ENCODE data around the gene ANKRD42.

Gene ANKRD42

DNA sequence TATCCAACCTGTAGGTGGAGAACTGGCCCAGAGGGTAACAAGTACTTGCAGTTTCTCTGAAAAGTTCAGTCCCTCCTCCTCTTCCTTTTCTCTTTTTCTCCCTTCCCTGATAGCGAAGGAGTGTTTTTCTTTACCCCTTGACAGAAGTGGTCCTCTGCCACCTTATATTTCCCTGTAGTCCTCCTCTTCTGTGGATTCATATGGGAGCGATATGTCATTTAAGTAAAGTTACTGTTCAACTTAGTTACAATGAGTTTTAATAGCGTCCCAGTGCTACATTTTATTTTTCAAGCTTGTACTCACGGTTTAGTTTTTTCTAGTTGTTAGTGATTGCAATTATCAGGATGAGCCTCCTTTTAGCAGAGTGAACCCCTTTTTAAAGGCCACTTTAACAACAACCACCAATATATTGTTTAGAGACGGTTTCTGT lies 35.1 kb upstream of the ANKRD42 start:
- H3K79me2 ChIP-seq (ENCODE audit: control insufficient read depth, insufficient read depth, low read length, unreplicated experiment) = peaks cover 61% of the 10 kb centered on the region
- peak overlapping the region; percentile 92; the same call in 1 of the 2 replicates for H3K27ac ChIP-seq (ENCODE audit: low read depth, low read length)
- peaks cover 19% of the 10 kb centered on the region for H3K4me1 ChIP-seq (ENCODE audit: control insufficient read depth, insufficient read depth, low read length, unreplicated experiment)
- no peak overlapping the region for H2AFZ ChIP-seq (ENCODE audit: low read length, unreplicated experiment)
- peak overlapping the region; percentile 99 for H3K4me3 ChIP-seq (ENCODE audit: low read depth, low read length)
- no peaks in the 10 kb centered on the region for H3K27me3 ChIP-seq (ENCODE audit: insufficient read depth, low read length)
- H3K36me3 ChIP-seq (ENCODE audit: insufficient read depth, low read length) = peaks cover 28% of the 10 kb centered on the region

- peaks cover 65% of the 10 kb centered on the region for H3K79me2 ChIP-seq (ENCODE audit: control insufficient read depth, insufficient read depth, low read length, unreplicated experiment)
- H3K36me3 ChIP-seq (ENCODE audit: insufficient read depth, low read length) = peaks cover 35% of the 10 kb centered on the region
- peaks cover 19% of the 10 kb centered on the region for H3K4me1 ChIP-seq (ENCODE audit: control insufficient read depth, insufficient read depth, low read length, unreplicated experiment)
- no peak overlapping the region for H3K27ac ChIP-seq (ENCODE audit: low read depth, low read length)
- H3K4me3 ChIP-seq (ENCODE audit: low read depth, low read length) = peak overlapping the region; percentile 99
- no peaks in the 10 kb centered on the region for H3K27me3 ChIP-seq (ENCODE audit: insufficient read depth, low read length)
- H2AFZ ChIP-seq (ENCODE audit: low read length, unreplicated experiment) = no peak overlapping the region
These were observed 34.3 kb upstream of the ANKRD42 start for GRCh38 chr11:83158965-83159901.

DNA sequence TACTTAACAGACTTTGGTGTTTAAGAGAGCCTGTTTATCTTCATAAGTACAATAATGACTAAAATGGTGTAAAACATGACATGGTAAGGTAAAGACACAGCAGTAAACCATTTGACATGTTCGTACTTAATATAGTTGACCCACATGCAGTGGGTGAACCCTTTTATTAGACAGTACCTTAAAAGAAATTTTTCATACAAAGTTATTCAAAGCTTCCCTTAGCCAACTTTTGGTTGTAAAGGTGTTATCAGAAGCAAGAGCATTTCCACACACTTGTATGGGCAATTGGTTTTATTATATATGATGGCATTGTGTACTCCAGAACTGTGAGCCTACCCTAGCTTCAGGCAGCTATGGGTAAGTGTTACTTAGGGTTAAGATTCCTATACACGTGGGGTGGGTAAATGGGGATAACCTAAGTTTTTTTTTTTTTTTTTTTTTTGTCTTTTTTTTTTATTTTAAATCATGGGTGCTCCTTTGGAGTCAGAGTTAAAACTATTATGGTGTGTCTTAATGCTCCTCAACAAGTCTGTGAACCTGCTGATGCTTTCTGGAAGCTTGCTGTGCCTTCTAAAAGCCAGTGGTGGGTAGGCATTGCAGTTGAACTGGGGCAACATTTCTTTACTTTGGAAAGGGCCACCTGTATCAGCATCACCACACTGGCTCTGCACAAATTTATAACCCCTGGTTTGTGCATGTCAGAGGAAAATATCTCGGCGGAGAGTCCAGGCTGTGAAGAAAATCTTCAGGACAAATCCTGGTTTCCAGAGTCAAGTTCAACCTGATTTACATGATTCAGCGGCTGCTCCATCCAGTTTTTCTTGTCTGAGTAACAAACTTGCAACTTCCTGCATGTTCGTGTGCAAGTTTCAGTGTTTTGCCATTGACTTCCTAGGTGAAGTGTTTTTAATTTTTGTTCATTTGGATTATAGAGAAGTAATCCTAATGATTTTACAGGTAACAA lies 33.3 kb upstream of the ANKRD42 start:
- Histone ChIP-seq H3K4me3 (ENCODE audit: low read depth, low read length) (peak overlapping the region; percentile 99), H2AFZ (ENCODE audit: low read length, unreplicated experiment) (no peak overlapping the region), H3K79me2 (ENCODE audit: control insufficient read depth, insufficient read depth, low read length, unreplicated experiment) (peaks cover 65% of the 10 kb centered on the region), H3K27ac (ENCODE audit: low read depth, low read length) (peak overlapping the region; percentile 18; the same call in 1 of the 2 replicates), H3K27me3 (ENCODE audit: insufficient read depth, low read length) (no peaks in the 10 kb centered on the region), H3K4me1 (ENCODE audit: control insufficient read depth, insufficient read depth, low read length, unreplicated experiment) (peaks cover 19% of the 10 kb centered on the region), H3K36me3 (ENCODE audit: insufficient read depth, low read length) (peaks cover 43% of the 10 kb centered on the region)

GRCh38 chr11:83161610-83162199 lies 31.8 kb upstream of the ANKRD42 start:
- Histone ChIP-seq H3K27me3 (ENCODE audit: insufficient read depth, low read length) (no peaks in the 10 kb centered on the region), H3K79me2 (ENCODE audit: control insufficient read depth, insufficient read depth, low read length, unreplicated experiment) (peaks cover 77% of the 10 kb centered on the region), H3K4me3 (ENCODE audit: low read depth, low read length) (peak overlapping the region; percentile 99), H3K36me3 (ENCODE audit: insufficient read depth, low read length) (peaks cover 58% of the 10 kb centered on the region), H3K4me1 (ENCODE audit: control insufficient read depth, insufficient read depth, low read length, unreplicated experiment) (peaks cover 19% of the 10 kb centered on the region), H3K27ac (ENCODE audit: low read depth, low read length) (no peak overlapping the region), H2AFZ (ENCODE audit: low read length, unreplicated experiment) (no peak overlapping the region)

DNA sequence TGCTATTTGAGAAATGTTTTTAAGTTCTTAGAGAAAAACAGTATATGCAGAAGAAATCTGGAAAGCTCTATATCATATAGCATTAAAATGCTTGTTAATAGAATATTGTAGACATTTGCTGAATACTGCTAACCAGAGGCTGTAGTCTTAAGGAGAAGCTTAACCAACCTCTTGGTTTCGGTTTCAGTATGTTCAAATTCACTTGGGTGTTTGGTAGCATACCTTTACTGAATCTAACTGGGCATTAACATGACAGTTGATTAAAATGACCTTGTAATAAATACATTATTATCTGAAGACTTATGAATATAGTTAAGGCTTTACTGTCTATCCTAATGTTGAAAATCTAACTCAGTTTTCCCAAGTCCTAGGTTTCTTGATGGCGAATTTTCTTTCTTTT lies 31.1 kb upstream of the ANKRD42 start:
- Histone ChIP-seq H2AFZ (ENCODE audit: low read length, unreplicated experiment) (no peak overlapping the region), H3K27ac (ENCODE audit: low read depth, low read length) (no peak overlapping the region), H3K79me2 (ENCODE audit: control insufficient read depth, insufficient read depth, low read length, unreplicated experiment) (peaks cover 78% of the 10 kb centered on the region), H3K36me3 (ENCODE audit: insufficient read depth, low read length) (peaks cover 63% of the 10 kb centered on the region), H3K27me3 (ENCODE audit: insufficient read depth, low read length) (no peaks in the 10 kb centered on the region), H3K4me1 (ENCODE audit: control insufficient read depth, insufficient read depth, low read length, unreplicated experiment) (peaks cover 19% of the 10 kb centered on the region), H3K4me3 (ENCODE audit: low read depth, low read length) (0 out of 2 replicates have a peak overlapping the region, but pooled peaks have one; percentile 99)

DNA sequence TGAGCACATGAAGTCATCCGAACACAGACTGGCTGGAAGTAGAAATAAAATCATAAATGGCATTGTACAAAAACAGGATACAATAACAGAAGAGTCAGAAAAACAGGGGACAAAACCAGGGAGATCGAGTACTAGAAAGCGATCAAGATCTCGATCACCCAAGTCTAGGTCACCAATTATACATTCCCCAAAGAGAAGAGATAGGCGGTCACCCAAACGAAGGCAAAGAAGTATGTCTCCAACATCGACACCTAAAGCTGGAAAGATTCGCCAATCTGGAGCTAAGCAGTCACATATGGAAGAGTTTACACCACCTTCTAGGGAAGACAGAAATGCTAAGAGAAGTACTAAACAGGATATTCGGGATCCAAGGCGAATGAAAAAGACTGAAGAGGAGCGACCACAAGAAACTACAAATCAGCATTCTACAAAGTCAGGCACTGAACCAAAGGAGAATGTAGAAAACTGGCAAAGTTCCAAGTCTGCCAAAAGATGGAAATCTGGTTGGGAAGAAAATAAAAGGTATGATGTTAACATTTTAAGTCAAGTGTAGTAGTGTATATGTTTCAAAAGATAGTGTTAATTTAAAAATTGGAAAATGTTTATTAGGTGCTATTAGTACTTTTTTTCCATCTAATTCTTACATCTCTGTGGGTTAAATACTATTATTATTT lies 27.2 kb upstream of the ANKRD42 start:
- Histone ChIP-seq H3K4me3 (ENCODE audit: low read depth, low read length) (no peak overlapping the region), H3K36me3 (ENCODE audit: insufficient read depth, low read length) (peaks cover 65% of the 10 kb centered on the region), H3K27me3 (ENCODE audit: insufficient read depth, low read length) (no peaks in the 10 kb centered on the region), H3K79me2 (ENCODE audit: control insufficient read depth, insufficient read depth, low read length, unreplicated experiment) (peaks cover 78% of the 10 kb centered on the region), H2AFZ (ENCODE audit: low read length, unreplicated experiment) (no peak overlapping the region), H3K4me1 (ENCODE audit: control insufficient read depth, insufficient read depth, low read length, unreplicated experiment) (peaks cover 30% of the 10 kb centered on the region), H3K27ac (ENCODE audit: low read depth, low read length) (no peak overlapping the region)

GRCh38 chr11:83168756-83169155 lies 24.8 kb upstream of the ANKRD42 start:
- no peak overlapping the region for H2AFZ ChIP-seq (ENCODE audit: low read length, unreplicated experiment)
- no peak overlapping the region for H3K27ac ChIP-seq (ENCODE audit: low read depth, low read length)
- no peak overlapping the region for H3K4me3 ChIP-seq (ENCODE audit: low read depth, low read length)
- H3K36me3 ChIP-seq (ENCODE audit: insufficient read depth, low read length) = peaks cover 61% of the 10 kb centered on the region
- H3K79me2 ChIP-seq (ENCODE audit: control insufficient read depth, insufficient read depth, low read length, unreplicated experiment) = peaks cover 74% of the 10 kb centered on the region
- H3K27me3 ChIP-seq (ENCODE audit: insufficient read depth, low read length) = no peaks in the 10 kb centered on the region
- peaks cover 25% of the 10 kb centered on the region for H3K4me1 ChIP-seq (ENCODE audit: control insufficient read depth, insufficient read depth, low read length, unreplicated experiment)

- peaks cover 84% of the 10 kb centered on the region for H3K79me2 ChIP-seq (ENCODE audit: control insufficient read depth, insufficient read depth, low read length, unreplicated experiment)
- no peak overlapping the region for H3K27ac ChIP-seq (ENCODE audit: low read depth, low read length)
- H3K27me3 ChIP-seq (ENCODE audit: insufficient read depth, low read length) = no peaks in the 10 kb centered on the region
- H2AFZ ChIP-seq (ENCODE audit: low read length, unreplicated experiment) = no peak overlapping the region
- H3K4me3 ChIP-seq (ENCODE audit: low read depth, low read length) = no peak overlapping the region
- H3K4me1 ChIP-seq (ENCODE audit: control insufficient read depth, insufficient read depth, low read length, unreplicated experiment) = peaks cover 36% of the 10 kb centered on the region
- peaks cover 48% of the 10 kb centered on the region for H3K36me3 ChIP-seq (ENCODE audit: insufficient read depth, low read length)
These were observed 22.6 kb upstream of the ANKRD42 start for GRCh38 chr11:83170865-83171264.

DNA sequence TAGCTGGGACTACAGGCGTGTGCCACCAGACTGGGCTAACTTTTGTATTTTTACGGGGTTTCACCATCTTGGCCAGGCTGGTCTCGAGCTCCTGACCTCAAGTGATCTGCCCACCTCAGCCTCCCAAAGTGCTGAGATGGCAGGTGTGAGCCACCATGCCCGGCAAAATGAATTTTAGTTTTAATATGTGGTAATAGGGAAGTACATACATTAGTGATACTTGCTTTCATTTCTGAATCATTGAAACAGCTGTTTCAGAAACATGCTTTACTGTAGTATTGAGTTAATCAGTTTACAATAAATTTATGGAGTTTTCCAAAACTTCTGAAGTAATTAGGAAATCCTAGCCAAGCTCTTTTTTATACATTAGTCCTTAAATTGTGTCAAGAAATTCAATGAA lies 21.0 kb upstream of the ANKRD42 start:
- H3K4me1 ChIP-seq (ENCODE audit: control insufficient read depth, insufficient read depth, low read length, unreplicated experiment) = peaks cover 36% of the 10 kb centered on the region
- peaks cover 40% of the 10 kb centered on the region for H3K36me3 ChIP-seq (ENCODE audit: insufficient read depth, low read length)
- no peaks in the 10 kb centered on the region for H3K27me3 ChIP-seq (ENCODE audit: insufficient read depth, low read length)
- H3K79me2 ChIP-seq (ENCODE audit: control insufficient read depth, insufficient read depth, low read length, unreplicated experiment) = peaks cover 77% of the 10 kb centered on the region
- H2AFZ ChIP-seq (ENCODE audit: low read length, unreplicated experiment) = no peak overlapping the region
- H3K4me3 ChIP-seq (ENCODE audit: low read depth, low read length) = no peak overlapping the region
- H3K27ac ChIP-seq (ENCODE audit: low read depth, low read length) = no peak overlapping the region

GRCh38 chr11:83174008-83174407 lies 19.5 kb upstream of the ANKRD42 start:
- H3K27me3 ChIP-seq (ENCODE audit: insufficient read depth, low read length) = no peaks in the 10 kb centered on the region
- no peak overlapping the region for H3K27ac ChIP-seq (ENCODE audit: low read depth, low read length)
- H3K4me3 ChIP-seq (ENCODE audit: low read depth, low read length) = no peak overlapping the region
- peaks cover 36% of the 10 kb centered on the region for H3K4me1 ChIP-seq (ENCODE audit: control insufficient read depth, insufficient read depth, low read length, unreplicated experiment)
- H3K79me2 ChIP-seq (ENCODE audit: control insufficient read depth, insufficient read depth, low read length, unreplicated experiment) = peaks cover 64% of the 10 kb centered on the region
- peaks cover 32% of the 10 kb centered on the region for H3K36me3 ChIP-seq (ENCODE audit: insufficient read depth, low read length)
- H2AFZ ChIP-seq (ENCODE audit: low read length, unreplicated experiment) = no peak overlapping the region
